HCT116 (cell line): ENCODE results near the gene PPARGC1A. TPM values are rescaled to one million over a fixed set of nuclear protein-coding genes. Genes with fewer than 3 reads are reported as not detected.

Experiments
- ATAC-seq: fragments of 200-7000 bp; cut with Tn5 transposase; 2 replicates; pipeline ENCODE4 v1.9.1; 2020; ENCODE audit warnings: mild to moderate bottlenecking, moderate library complexity
- BruUV-seq: library from RNA; stranded (reverse); fragments of 400-500 nt; replicated peaks from 2 replicates; lab custom pipeline; 2021; lab: Mats Ljungman, UMichigan
- CTCF ChIA-PET: fragments of 300-600 bp; sonication (Branson Sonifier 250); formaldehyde crosslinking; loops from one replicate; lab custom pipeline; 2021; ENCODE audit warnings: antibody characterized with exemption; lab: Charles Lee
- POLR2A ChIA-PET: fragments of 300-600, 350-600 bp; sonication (Branson Sonifier 250); formaldehyde crosslinking; loops from one replicate; lab custom pipeline; 2021; ENCODE audit warnings: antibody characterized with exemption; lab: Charles Lee
- RAD21 ChIA-PET, 2 experiments: fragments of 300-600 bp; sonication (Branson Sonifier 250); formaldehyde crosslinking; loops; one replicate each; lab custom pipeline; 2023; ENCODE audit warnings: low total read pairs in 2 of 2; ENCODE audit not compliant: uncharacterized antibody in 2 of 2, unreplicated experiment in 2 of 2, low non-redundant PET in 1 of 2; lab: Charles Lee
- DNase-seq: peaks from one replicate; pipeline ENCODE4 v3.0.0-alpha.2; 2010; ENCODE audit warnings: low read depth, low spot score
- H2AFZ ChIP-seq: fragments of 200-600 bp; shearing (Covaris generic), sonication (generic); 2 replicates; pipeline ENCODE4 v1.6.1; 2017; ENCODE audit warnings: low read depth, mixed run types, mixed read lengths, antibody characterized with exemption, low read length; ENCODE audit not compliant: poor library complexity, severe bottlenecking
- H3K27ac ChIP-seq: 2 replicates; pipeline ENCODE4 v1.5.1; 2012; ENCODE audit warnings: low read depth, low read length
- H3K27me3 ChIP-seq: fragments of 200-600 bp; sonication (generic); 2 replicates; pipeline ENCODE4 v1.6.1; 2016; ENCODE audit warnings: mixed run types, low read length, mixed read lengths; ENCODE audit not compliant: insufficient read depth
- H3K36me3 ChIP-seq, 2 experiments: fragments of 200-500 bp in 1 of 2; fragments of 200-600 bp in 1 of 2; sonication (Bioruptor generic) in 1 of 2; sonication (generic) in 1 of 2; 2 replicates each; pipeline versions ENCODE4 v1.5.1 to v1.6.1; 2014 to 2016; ENCODE audit warnings: low read length in 2 of 2, inconsistent platforms in 1 of 2, mixed read lengths in 1 of 2, mixed run types in 1 of 2; ENCODE audit not compliant: insufficient read depth in 2 of 2, control insufficient read depth in 1 of 2
- H3K4me1 ChIP-seq, 2 experiments: fragments of 200-600 bp in 1 of 2; sonication (generic) in 1 of 2; 2 replicates each; pipeline versions ENCODE4 v1.5.1 to v1.6.1; 2012 to 2017; ENCODE audit warnings: low read length in 2 of 2, inconsistent platforms in 1 of 2, mild to moderate bottlenecking in 1 of 2, mixed read lengths in 1 of 2, mixed run types in 1 of 2, moderate library complexity in 1 of 2; ENCODE audit not compliant: insufficient read depth in 2 of 2, control insufficient read depth in 1 of 2
- H3K4me2 ChIP-seq: fragments of 200-600 bp; sonication (generic); 2 replicates; pipeline ENCODE4 v1.6.1; 2017; ENCODE audit warnings: mixed run types, low read length, mixed read lengths
- H3K4me3 ChIP-seq, 2 experiments: fragments of 200-600 bp in 1 of 2; sonication (generic) in 1 of 2; replicated peaks in 1 of 2; 2 replicates each; pipeline ENCODE4 v1.5.1; 2011 to 2016; ENCODE audit warnings: low read length in 2 of 2, control low read depth in 1 of 2, low read depth in 1 of 2, mild to moderate bottlenecking in 1 of 2, mixed read lengths in 1 of 2, mixed run types in 1 of 2
- H3K79me2 ChIP-seq: fragments of 200-600 bp; sonication (generic); 2 replicates; pipeline ENCODE4 v1.6.1; 2017; ENCODE audit warnings: mild to moderate bottlenecking, mixed run types, low read length, moderate library complexity, mixed read lengths; ENCODE audit not compliant: insufficient read depth
- H3K9ac ChIP-seq: fragments of 200-600 bp; sonication (generic); 2 replicates; pipeline ENCODE4 v1.6.1; 2016; ENCODE audit warnings: low read length, mixed read lengths
- H3K9me2 ChIP-seq: fragments of 200-600 bp; sonication (generic), shearing (Covaris generic); 2 replicates; pipeline ENCODE4 v1.6.1; 2017; ENCODE audit warnings: mixed run types, mild to moderate bottlenecking, moderate library complexity; ENCODE audit not compliant: insufficient read depth
- H3K9me3 ChIP-seq, 2 experiments: fragments of 200-500 bp in 1 of 2; fragments of 200-600 bp in 1 of 2; sonication (Bioruptor generic) in 1 of 2; sonication (generic) in 1 of 2; 2 replicates each; pipeline ENCODE4 v1.6.1; 2014 to 2017; ENCODE audit warnings: low read length in 2 of 2, mixed read lengths in 2 of 2, inconsistent platforms in 1 of 2, low read depth in 1 of 2, mild to moderate bottlenecking in 1 of 2, mixed run types in 1 of 2, moderate library complexity in 1 of 2; ENCODE audit not compliant: control insufficient read depth in 1 of 2, insufficient read depth in 1 of 2
- H4K20me1 ChIP-seq: fragments of 200-600 bp; sonication (generic), shearing (Covaris generic); 2 replicates; pipeline ENCODE4 v1.6.1; 2017; ENCODE audit warnings: mixed run types, mild to moderate bottlenecking, moderate library complexity; ENCODE audit not compliant: insufficient read depth
- CEBPB ChIP-seq: IDR thresholded peaks from 2 replicates; pipeline ENCODE4 v1.6.1; 2012; ENCODE audit warnings: low read depth
- CTCF ChIP-seq, 3 experiments: fragments of 200-600 bp in 1 of 3; sonication (generic) in 1 of 3; IDR thresholded peaks in 2 of 3; conservative IDR thresholded peaks in 1 of 3; 2 replicates each; pipeline ENCODE4 v1.5.1; 2012 to 2017; ENCODE audit warnings: low read depth in 2 of 3, low read length in 2 of 3, antibody characterized with exemption in 1 of 3, borderline replicate concordance in 1 of 3, control low read depth in 1 of 3, mild to moderate bottlenecking in 1 of 3, mixed read lengths in 1 of 3, mixed run types in 1 of 3, moderate library complexity in 1 of 3; ENCODE audit not compliant: insufficient read depth in 1 of 3
- EGR1 ChIP-seq: IDR thresholded peaks from 2 replicates; pipeline ENCODE4 v1.6.1; 2012; ENCODE audit warnings: low read depth
- ELF1 ChIP-seq: IDR thresholded peaks from 2 replicates; pipeline ENCODE4 v1.6.1; 2012; ENCODE audit warnings: low read depth, borderline replicate concordance
- EZH2 ChIP-seq: fragments of 200-600 bp; sonication (generic); IDR thresholded peaks from 2 replicates; pipeline ENCODE4 v1.6.1; 2017; ENCODE audit warnings: antibody characterized with exemption, mixed run types
- EZH2phosphoT487 ChIP-seq: fragments of 200-600 bp; IDR thresholded peaks from 2 replicates; pipeline ENCODE4 v1.6.1; 2018; ENCODE audit warnings: antibody characterized with exemption, borderline replicate concordance
- FOSL1 ChIP-seq: IDR thresholded peaks from 2 replicates; pipeline ENCODE4 v1.6.1; 2012; ENCODE audit warnings: low read depth
- POLR2A ChIP-seq: IDR thresholded peaks from 2 replicates; pipeline ENCODE4 v1.7.0; 2011; ENCODE audit warnings: borderline replicate concordance; ENCODE audit not compliant: insufficient read depth, insufficient read length; ENCODE audit errors: extremely low read depth
- YY1 ChIP-seq: IDR thresholded peaks from 2 replicates; pipeline ENCODE4 v1.6.1; 2011; ENCODE audit warnings: low read length, low read depth, moderate library complexity, mild to moderate bottlenecking; ENCODE audit not compliant: insufficient replicate concordance; ENCODE audit errors: extremely low read depth
- ZNF274 ChIP-seq: fragments of 200-500 bp; sonication (Bioruptor generic); IDR thresholded peaks from 2 replicates; pipeline ENCODE4 v1.6.1; 2014; ENCODE audit warnings: mild to moderate bottlenecking, low read depth, low read length, inconsistent platforms
- intact Hi-C: fragments of 100-400 bp; cut with micrococcal nuclease; formaldehyde crosslinking; loops from 2 replicates; pipeline ENCODE4 v1.10.0; 2022
- total RNA-seq: library from RNA; stranded (reverse); gene quantifications from one replicate; pipeline ENCODE4 v1.2.1, GENCODE V29; 2021; ENCODE audit not compliant: unreplicated experiment
- TF ChIP-seq, protein P1 (sequence below): IDR thresholded peaks from 2 replicates; pipeline ENCODE4 v1.6.1; 2012
- TF ChIP-seq, protein P2 (sequence below): IDR thresholded peaks from 2 replicates; pipeline ENCODE4 v1.6.1; 2012

PPARGC1A gene
- total RNA-seq, 1 experiment from 2014 or later = not detected

DNA sequence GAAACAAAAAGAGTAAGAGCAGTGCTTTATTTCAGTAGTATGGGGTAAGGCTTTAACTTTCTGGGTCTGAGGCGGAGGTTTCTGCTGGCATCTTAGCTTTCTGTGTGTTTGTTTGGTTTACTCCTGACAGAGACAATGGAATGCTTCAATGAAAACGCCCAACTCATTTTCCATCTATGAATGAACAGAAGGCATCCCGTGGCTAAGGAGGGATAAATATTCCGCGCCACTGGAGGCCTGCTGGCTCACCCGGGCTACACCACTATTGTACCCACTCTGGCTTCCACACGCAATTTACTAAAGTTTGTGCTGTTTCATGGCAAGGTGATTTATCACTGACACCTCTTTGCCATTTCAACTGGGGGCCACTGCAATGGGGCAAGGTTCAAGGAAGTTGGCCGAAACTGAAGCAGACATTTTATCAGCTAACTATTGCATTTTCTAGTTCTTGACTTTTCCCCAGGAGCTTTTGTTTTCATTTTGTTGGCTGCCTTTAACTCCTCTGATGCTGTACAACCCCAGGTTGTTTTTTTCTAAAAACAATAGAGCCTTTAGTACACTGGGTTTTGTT lies 32.8 kb upstream of the PPARGC1A start:
- Histone ChIP-seq H3K9me2 (no peaks in the 10 kb centered on the region), H3K4me1 (no peaks in the 10 kb centered on the region), H3K27me3 (no peaks in the 10 kb centered on the region), H3K36me3 (no peaks in the 10 kb centered on the region; a peak in 1 of 4 replicates), H3K79me2 (no peaks in the 10 kb centered on the region), H3K27ac (no peak overlapping the region), H4K20me1 (no peaks in the 10 kb centered on the region), H2AFZ (no peak overlapping the region), H3K4me2 (no peak overlapping the region), H3K4me3 (no peak overlapping the region), H3K9ac (no peak overlapping the region), H3K9me3 (peaks cover 0 to 4% of the 10 kb centered on the region in 2 experiments; a peak in 2 of 4 replicates)
- ChIA-PET RAD21 (interaction anchor here in 1 of 2 experiments (0.5 kb wide), 1 partner anchor 36 kb away, joined by 3 read pairs; no protein-coding TSS in a partner anchor), POLR2A (no interaction called here), CTCF (no interaction called here)
- intact Hi-C loops = no loop called here
- no peak for ATAC-seq
- DNase-seq = no peak
- BruUV-seq = no TSS peak
- no peak for TF ChIP-seq ELF1
- TF ChIP-seq EGR1 = no peak
- TF ChIP-seq, protein P1, sequence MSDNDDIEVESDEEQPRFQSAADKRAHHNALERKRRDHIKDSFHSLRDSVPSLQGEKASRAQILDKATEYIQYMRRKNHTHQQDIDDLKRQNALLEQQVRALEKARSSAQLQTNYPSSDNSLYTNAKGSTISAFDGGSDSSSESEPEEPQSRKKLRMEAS = no peak
- TF ChIP-seq EZH2 = no peak
- no peak for TF ChIP-seq CTCF (IDR thresholded peaks at IDR 0.05 in 2 of 3, conservative IDR thresholded peaks at IDR 0.05 in 1 of 3; ENCODE audit: borderline replicate concordance in 1 of 3, insufficient read depth in 1 of 3, low read depth in 2 of 3, low read length in 2 of 3)
- no peak for TF ChIP-seq EZH2phosphoT487
- no peak for TF ChIP-seq ZNF274
- no peak for TF ChIP-seq CEBPB
- no peak for TF ChIP-seq FOSL1
- TF ChIP-seq POLR2A = no peak
- TF ChIP-seq YY1 = no peak
- TF ChIP-seq, protein P2, sequence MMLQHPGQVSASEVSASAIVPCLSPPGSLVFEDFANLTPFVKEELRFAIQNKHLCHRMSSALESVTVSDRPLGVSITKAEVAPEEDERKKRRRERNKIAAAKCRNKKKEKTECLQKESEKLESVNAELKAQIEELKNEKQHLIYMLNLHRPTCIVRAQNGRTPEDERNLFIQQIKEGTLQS = no peak
